ENCODE results near the gene CPN2.

The CPN2 gene

GRCh38 chr3:194351952-194352536 is 916 bp upstream of the CPN2 start:
- DNase-seq (ENCODE audit: low read depth): no peak

DNA sequence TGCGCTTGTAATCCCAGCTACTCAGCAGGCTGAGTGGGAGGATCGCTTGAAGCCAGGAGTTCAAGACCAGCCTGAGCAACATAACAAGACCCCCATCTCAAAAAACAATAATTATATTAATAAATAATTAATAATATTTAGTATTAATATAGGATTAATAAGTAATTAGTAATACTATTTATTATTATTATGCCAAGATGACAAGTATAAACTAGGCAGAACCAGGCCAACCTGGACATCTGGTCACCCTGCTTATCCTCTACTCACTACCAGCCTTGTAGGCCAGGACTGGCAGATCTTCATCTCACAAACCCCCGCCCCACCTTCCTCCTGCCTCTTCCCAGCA is 429 bp downstream of the CPN2 start:
- DNase-seq (ENCODE audit: low read depth): no peak

DNA sequence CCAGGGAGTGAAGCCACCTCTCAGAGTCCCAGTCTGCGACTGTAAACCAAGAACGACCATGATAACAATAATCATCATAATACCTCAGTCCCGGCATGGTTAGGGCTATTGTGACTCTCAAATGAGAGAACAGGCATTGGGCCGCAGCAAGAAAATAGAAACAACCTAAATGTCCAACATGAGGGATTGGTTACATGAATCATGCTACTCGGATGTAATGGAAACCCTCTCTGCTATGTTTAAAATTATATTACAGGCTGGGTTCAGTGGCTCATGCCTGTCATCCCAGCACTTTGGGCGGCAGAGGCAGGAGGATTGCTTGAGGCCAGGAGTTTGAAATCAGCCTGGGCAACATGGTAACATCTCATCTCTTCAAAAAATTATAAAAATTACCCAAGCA is 2.8 kb downstream of the CPN2 start:
- DNase-seq (ENCODE audit: low read depth): no peak

DNA sequence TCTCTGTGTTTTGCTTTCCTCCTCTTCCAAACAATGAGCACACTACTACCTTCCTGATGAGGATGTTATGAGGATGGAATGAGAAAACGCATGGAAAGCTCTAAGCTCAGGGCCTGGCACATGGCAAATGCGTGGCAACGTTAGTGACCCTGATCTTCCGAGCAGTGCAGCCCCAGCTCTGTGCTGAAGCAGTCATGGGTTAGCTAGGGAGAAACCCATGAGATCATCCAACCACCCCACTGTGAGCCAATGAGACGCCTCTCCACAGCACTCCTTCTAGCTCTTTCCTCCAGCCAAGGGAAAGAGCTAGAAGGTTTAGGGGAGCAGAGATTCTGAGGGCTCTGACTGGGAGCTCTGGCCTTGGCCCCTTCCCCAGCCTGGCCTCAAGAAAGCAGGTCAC is 4.5 kb downstream of the CPN2 start:
- DNase-seq (ENCODE audit: low read depth): no peak

DNA sequence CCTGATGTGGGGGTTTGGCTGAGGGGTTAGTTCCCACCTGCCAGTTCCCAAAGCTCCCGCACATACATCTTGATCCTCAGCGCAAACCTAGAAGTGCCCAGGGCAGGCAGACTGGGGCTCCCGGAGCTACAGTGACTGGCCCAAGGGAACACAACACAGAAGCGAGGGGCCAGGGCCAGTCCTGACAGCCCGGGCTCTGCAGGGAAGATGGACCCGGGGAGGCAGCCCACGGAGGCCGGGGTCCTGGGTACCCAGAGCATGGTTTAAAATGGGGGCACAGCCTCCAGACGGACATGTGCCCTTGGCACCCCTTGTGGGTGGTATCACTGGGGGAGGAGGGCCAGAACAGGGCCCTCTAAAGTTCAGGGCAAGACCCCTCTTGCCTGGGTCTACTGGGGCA is 5.1 kb downstream of the CPN2 start:
- no peak for DNase-seq (ENCODE audit: low read depth)

DNA sequence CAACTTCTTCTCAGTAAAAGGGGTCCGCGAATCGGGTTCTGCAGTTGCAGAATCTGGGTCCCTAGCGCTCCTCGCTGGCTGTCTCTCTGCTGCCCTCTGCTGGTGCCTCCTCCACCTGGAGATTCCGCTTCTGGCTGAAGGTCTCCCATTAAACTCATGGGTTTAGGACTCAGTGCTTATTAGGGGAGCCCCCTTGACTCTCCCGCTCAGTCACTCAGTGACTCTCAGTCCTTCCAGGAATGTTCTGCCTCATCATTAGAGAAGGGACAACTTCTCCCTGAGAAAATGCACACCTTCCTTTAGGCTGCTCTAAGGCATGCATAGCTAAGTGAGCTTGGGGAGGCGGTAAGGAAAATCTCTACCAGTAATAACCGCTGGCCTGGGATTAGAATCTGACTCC is 7.1 kb downstream of the CPN2 start:
- peak; percentile 48 for DNase-seq (ENCODE audit: low read depth)

- no peak for DNase-seq (ENCODE audit: low read depth)
Observed at GRCh38 chr3:194343561-194343893, 7.6 kb downstream of the CPN2 start.

DNA sequence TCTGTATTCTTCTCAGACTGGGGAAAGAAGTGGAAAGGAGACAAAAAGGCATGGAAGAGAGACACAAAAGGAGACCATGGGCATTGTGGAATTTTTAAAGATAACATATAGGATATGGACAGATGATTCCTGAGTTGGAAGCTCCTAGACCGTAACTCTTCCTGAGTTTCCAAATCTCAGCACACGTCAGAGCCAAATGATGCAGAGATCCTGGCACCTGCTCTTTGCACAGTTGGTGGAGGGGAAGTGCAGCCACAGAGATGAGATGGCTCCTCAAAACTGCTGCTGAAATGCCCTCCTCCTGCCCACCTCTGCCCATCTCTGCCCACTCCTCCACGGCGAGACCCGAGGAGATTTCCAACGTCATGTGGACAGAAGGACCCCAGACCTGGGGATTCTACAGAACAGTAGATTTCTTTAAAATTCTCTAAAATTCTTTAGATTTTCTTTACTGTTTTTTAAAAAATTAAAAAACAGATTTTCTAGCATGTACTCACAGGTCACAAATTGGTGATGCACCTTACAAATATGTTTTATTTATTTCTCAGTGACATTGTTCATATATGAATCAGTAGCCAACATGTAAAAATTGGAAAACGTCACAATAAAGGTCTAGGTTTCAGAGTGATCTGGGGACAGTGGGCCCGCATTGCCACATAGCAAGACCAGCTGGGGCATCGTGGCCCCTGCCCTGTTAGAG is 8.1 kb downstream of the CPN2 start:
- no peak for DNase-seq (ENCODE audit: low read depth)

- no peak for DNase-seq (ENCODE audit: low read depth)
Observed at GRCh38 chr3:194340757-194341400, 10.2 kb downstream of the CPN2 start.

GRCh38 chr3:194339840-194340239 is 11.3 kb downstream of the CPN2 start:
- no peak for DNase-seq (ENCODE audit: low read depth)

- DNase-seq (ENCODE audit: low read depth): no peak
Observed at GRCh38 chr3:194339356-194339755, 11.8 kb downstream of the CPN2 start.

DNA sequence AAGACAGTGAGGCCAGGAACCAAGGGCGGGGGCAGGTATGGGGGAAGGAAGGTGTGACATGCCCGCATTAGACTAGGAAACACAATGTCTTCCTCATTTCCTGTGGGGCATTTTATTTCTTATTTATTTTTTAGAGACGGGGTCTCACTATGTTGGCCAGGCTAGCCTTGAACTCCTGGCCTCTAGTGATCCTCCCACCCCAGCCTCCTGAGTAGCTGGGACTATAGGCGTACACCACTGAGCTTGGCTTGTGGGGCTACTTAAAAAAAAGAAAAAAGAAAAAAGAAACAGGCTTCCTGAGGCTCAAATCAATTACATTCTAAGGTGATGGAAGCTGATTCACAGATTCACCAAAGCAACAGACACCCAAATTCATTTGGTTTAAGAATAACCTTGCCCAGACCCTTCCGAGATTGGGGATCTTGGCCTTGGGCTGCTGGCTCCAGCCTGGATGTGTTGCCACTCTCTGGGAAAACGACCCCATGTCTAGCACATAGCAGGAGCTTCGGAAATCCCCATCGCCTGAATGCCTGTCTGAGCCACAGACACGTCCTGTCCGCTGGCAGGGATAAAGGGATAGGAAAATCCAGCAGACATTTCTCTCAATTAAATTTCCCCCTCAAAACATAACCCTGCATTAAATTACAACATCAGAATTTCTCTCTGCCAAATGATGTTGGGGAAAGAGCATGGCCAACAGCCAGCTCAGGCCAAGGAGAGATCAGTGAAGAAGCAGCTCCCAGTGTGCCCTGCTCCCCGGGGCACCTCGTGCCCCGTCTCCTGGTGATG is 13.0 kb downstream of the CPN2 start:
- no peak for DNase-seq (ENCODE audit: low read depth)

DNA sequence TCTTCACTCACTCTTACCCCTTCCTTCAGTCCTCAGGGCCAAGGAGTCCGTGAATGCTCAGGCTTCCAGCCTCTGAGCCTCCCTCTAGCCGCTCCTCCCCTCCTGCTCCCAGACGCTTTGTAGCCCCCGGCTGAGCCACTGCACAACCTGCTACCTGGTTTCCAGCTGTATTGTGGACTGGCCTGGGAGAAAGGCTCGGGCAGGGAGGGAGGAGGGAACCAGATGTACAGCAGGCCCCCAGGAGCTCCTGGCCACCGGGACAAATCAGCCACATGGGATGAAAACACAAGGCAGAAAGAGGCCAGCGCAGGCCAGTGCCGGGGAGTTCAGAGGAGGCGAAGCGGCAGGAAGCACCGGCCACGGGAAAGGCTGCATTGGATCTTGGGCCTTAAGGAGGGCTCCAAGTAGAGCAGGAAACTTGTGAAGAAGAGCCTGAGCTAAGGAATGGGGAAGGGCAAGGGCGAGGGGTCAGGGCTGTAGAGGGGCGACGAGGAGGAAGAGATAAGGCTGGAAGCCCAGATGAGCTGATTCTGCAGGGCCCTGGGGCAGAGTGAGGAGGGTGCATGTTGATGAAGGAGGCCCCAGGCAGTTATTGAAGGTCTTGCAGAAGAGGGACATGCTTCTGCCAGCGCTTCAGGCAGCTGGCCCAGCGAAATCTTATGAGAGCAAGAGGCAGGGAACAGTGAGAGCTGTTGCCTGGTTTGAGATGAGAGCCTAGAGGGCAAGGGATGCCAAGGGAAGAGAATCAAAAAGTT is 14.3 kb downstream of the CPN2 start:
- DNase-seq (ENCODE audit: low read depth): no peak

- DNase-seq (ENCODE audit: low read depth): no peak
Observed at GRCh38 chr3:194333981-194334320, 17.2 kb downstream of the CPN2 start.

DNA sequence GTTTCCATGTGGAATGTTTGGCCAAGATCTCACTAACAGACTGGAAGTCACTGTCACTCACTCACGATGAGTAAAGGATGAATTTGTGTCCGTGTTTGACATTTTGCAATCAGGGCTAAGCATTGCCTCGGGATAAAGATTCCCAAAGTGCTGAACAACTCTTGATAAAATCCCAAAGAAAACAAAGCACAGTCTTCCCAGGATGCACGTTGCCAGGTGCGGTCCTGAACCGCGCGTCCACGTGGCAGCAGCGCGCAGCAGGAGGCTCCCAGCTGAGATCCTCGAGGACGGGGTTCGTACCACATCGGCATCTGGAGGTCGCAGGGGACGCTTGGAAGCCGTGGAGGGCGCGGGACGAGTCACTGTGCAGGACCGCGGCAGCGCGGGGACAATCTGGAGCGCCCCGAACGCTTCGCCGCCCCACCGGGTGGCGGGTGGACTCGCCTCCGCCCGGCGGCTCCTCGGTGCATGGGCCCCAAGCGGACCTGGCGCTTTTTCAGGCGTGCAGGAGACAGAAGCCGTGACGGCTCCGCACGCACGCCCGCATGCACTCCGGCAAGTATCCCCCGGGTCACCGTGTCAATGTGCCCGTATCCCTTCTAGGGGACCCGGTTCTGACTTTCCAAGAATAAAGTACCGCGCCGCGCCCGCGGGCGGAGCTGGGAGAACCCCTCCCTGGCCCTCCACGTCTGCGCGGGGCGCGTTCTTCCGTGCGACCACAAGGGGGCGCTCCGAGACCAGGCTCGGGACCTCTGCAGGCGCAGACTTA is 17.7 kb downstream of the CPN2 start:
- DNase-seq (ENCODE audit: low read depth): peak; percentile 83

DNA sequence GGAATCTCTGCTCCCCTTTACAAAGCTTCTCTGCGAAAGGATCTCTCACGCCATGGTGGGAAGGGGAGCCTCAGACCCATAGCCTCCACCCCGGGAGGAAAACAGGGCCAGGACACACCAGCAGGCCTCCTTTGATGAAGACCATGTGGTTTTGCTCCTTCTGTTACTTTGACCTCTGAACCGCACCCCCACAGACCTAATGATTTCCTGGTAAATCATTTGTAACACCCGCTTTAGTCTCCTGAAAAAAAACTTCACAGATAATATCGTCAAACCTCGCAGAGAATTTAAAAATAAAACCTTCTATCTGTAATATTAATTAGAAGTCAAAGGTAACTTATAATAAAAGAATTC is 18.3 kb downstream of the CPN2 start:
- no peak for DNase-seq (ENCODE audit: low read depth)

DNA sequence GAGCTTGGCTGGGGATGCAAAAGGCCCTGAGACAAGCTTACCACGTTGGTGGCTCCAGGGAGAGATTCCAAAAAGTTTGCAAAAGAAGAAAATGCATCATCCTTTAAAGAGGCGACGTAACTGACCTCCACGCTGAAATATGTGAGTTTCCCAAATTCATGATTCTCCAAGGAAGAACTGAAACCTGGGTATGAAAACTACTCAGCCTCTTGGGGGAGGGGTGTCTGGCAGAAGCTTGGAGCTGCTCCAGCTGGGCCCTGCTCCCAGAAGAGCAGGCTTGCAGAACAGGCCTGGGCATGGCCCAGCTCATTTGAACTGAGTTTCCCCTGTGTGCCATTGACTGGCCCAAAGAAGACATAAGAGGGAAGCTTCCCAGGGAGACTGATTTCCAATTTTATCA is 20.5 kb downstream of the CPN2 start:
- no peak for DNase-seq (ENCODE audit: low read depth)

- DNase-seq (ENCODE audit: low read depth): no peak
Observed at GRCh38 chr3:194330160-194330559, 21.0 kb downstream of the CPN2 start.

- DNase-seq (ENCODE audit: low read depth): no peak
Observed at GRCh38 chr3:194329583-194329965, 21.6 kb downstream of the CPN2 start.

- no peak for DNase-seq (ENCODE audit: low read depth)
Observed at GRCh38 chr3:194328942-194329582, 22.1 kb downstream of the CPN2 start.

DNA sequence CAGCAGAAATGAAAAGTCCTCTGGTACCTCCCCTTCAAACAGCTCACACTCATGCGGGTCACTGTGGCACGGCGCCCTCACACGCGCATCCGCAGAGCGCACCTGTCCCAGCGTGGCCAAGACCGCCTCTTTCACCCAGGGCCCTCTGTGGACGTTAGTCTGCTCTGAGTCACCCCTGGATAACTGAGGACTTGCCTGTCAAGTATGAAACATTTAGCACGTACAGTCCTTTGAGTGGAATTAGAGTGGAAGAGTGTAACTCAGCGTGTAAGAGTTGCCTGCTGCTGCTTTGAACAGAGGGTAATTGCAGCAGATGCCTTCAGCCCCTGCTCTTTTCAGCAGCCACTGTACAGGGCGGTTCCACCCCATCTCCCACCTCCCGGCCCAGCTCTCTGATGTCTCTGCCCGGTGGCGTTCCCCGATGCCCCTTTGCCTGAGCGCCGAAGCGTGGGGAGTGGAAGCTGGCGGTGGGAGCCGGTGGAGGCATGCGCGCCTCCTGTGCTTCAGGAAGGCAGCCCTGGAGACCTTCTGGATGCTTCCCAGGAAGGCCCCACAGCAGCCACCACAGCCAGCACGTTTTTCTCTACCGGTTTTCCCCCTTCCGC is 23.0 kb downstream of the CPN2 start:
- no peak for DNase-seq (ENCODE audit: low read depth)
